ES-I3 (cell line): ENCODE measurements around the gene CYTH4.
"Not testable (repeated sequence)": the region's sequence is repeated elsewhere in the genome, so short reads cannot be mapped to it uniquely, and the experiment has no call there.

Experiments
- H3K36me3 ChIP-seq: 2 replicates; pipeline ENCODE4 v1.6.1; 2013; ENCODE audit warnings: mild to moderate bottlenecking, low read length, control low read depth, moderate library complexity; ENCODE audit not compliant: insufficient read depth
- H3K4me1 ChIP-seq: 2 replicates; pipeline ENCODE4 v1.6.1; 2013; ENCODE audit warnings: mild to moderate bottlenecking, control low read depth, low read length; ENCODE audit not compliant: insufficient read depth
- H3K9ac ChIP-seq: 2 replicates; pipeline ENCODE4 v1.6.1; 2013; ENCODE audit warnings: low read depth, mild to moderate bottlenecking, low read length, moderate library complexity
- H3K9me3 ChIP-seq: 2 replicates; pipeline ENCODE4 v1.6.1; 2013; ENCODE audit warnings: mild to moderate bottlenecking, low read length, moderate library complexity; ENCODE audit not compliant: control insufficient read depth, insufficient read depth

Gene CYTH4

DNA sequence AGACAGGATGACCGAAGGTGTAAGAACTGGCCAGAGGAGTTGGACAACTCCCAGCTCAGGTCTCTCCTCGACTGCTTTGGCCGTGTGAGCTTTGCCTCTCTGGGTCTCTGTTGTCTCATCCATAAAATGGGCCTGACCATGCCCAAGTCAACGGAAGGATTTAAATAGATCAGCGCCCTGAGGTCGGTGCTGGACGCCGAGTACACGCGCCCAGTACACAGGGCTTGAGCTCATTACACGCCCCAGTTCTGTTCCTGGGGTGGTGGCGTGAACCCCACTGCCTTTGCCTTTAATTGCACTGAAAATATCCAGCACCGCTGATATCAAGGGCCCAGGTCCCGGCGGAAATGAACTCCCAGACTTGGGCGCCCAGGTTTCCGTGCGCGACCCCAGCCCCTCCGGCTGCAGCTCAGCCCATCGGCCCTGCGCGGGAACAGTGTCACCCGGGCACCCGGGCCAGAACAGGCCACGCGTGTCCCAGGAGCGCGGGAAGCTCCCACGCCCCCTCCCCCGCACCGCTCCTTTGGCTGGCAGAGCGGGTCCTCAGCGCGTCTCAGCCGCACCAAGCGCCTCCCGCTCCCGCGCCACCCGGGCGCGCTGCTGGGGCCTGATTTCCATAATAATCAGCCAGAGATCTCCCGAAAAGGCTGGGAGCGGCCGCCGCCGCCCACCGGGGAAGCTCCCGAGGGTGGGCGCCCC lies 42.2 kb downstream of the CYTH4 start:
- Histone ChIP-seq H3K4me1 (peaks cover 8% of the 10 kb centered on the region; the same call in 1 of the 2 replicates), H3K36me3 (no peaks in the 10 kb centered on the region), H3K9me3 (no peaks in the 10 kb centered on the region), H3K9ac (peak overlapping the region; percentile 29; the same call in 1 of the 2 replicates)

GRCh38 chr22:37325039-37325395 lies 42.7 kb downstream of the CYTH4 start:
- Histone ChIP-seq H3K9me3 (no peaks in the 10 kb centered on the region), H3K4me1 (peaks cover 8% of the 10 kb centered on the region; the same call in 1 of the 2 replicates), H3K36me3 (no peaks in the 10 kb centered on the region), H3K9ac (peak overlapping the region; percentile 29; the same call in 1 of the 2 replicates)

GRCh38 chr22:37326726-37327125 lies 44.4 kb downstream of the CYTH4 start:
- Histone ChIP-seq H3K9ac (no peak overlapping the region), H3K36me3 (no peaks in the 10 kb centered on the region), H3K9me3 (no peaks in the 10 kb centered on the region), H3K4me1 (peaks cover 11% of the 10 kb centered on the region; the same call in 1 of the 2 replicates)

- Histone ChIP-seq H3K9me3 (no peaks in the 10 kb centered on the region), H3K9ac (no peak overlapping the region), H3K36me3 (no peaks in the 10 kb centered on the region), H3K4me1 (peaks cover 11% of the 10 kb centered on the region; the same call in 1 of the 2 replicates)
Observed at GRCh38 chr22:37328017-37328416, 45.7 kb downstream of the CYTH4 start.

GRCh38 chr22:37328538-37329237 lies 46.4 kb downstream of the CYTH4 start:
- not testable (repeated sequence) for H3K9ac ChIP-seq, H3K9me3 ChIP-seq, H3K36me3 ChIP-seq
- H3K4me1 ChIP-seq: peaks cover 11% of the 10 kb centered on the region; the same call in 1 of the 2 replicates

DNA sequence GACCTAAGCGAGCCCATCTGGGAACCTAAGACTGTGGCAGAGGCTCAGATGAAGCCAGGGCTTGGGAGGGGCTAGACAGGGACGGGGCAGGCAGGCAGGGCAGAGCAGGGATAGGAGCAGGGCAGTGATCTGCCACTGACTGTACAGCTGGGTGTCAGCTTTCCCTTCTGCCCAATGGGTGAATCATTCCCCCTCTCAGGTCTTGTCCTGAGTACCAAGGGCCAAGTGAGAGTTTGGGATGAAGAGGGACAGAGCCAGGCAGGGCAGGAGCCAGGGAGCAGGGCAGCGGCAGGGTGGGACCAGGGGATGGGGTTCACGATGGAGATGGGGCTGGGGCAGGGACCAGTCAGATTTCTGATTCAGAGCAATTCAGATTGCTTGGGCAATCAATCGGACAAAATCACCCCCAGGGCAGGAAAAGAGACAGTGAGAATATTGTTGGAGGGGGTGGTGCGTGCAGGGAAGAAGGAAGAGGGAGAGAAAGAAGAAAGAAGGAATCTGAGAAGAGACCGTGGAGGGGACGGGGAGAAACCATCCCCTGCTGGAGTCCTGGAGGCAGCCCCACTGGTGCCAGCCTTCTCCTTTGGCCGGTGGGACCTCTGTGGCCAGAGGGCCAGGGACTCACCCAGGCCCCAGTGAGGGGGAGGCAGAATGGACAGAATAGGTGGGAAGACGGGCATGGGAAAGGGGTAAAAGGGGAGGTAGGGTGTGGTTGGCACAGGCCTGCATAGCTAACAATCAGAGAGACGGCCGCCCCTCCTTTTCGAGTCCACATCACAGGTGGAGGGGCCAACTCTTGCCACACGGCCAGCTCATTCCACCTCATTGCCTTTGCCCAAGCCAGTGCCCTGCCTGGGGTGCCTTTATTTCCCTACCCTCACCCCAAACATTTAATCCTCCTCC lies 47.2 kb downstream of the CYTH4 start:
- no peak overlapping the region for H3K9ac ChIP-seq
- H3K36me3 ChIP-seq: no peaks in the 10 kb centered on the region
- no peaks in the 10 kb centered on the region for H3K9me3 ChIP-seq
- peaks cover 3% of the 10 kb centered on the region; the same call in 1 of the 2 replicates for H3K4me1 ChIP-seq

- Histone ChIP-seq H3K36me3 (no peaks in the 10 kb centered on the region), H3K4me1 (peaks cover 5% of the 10 kb centered on the region; the same call in 1 of the 2 replicates), H3K9ac (no peak overlapping the region), H3K9me3 (no peaks in the 10 kb centered on the region)
Observed at GRCh38 chr22:37330200-37331033, 48.1 kb downstream of the CYTH4 start.

DNA sequence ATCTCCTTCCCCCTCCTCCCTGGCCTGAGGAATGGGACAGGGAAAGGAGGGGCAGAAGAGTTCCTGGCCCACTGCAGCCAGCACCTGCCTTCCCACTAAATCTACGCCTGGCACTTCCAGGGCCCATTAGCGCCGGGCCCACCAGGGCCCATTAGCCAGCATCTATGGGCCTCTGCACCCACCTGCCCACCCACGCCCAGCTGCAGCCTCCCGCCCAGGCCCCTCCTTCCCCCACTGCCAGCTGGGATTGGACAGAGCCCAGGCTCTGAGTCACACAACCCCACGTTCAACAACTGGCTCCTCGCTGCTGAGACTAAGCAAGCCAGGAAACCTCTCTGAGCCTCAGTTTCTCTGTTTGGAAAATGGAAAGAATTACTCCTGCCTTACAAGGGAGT lies 48.7 kb downstream of the CYTH4 start:
- Histone ChIP-seq H3K4me1 (peaks cover 12% of the 10 kb centered on the region; the same call in 1 of the 2 replicates), H3K9ac (no peak overlapping the region), H3K9me3 (no peaks in the 10 kb centered on the region), H3K36me3 (no peaks in the 10 kb centered on the region)

DNA sequence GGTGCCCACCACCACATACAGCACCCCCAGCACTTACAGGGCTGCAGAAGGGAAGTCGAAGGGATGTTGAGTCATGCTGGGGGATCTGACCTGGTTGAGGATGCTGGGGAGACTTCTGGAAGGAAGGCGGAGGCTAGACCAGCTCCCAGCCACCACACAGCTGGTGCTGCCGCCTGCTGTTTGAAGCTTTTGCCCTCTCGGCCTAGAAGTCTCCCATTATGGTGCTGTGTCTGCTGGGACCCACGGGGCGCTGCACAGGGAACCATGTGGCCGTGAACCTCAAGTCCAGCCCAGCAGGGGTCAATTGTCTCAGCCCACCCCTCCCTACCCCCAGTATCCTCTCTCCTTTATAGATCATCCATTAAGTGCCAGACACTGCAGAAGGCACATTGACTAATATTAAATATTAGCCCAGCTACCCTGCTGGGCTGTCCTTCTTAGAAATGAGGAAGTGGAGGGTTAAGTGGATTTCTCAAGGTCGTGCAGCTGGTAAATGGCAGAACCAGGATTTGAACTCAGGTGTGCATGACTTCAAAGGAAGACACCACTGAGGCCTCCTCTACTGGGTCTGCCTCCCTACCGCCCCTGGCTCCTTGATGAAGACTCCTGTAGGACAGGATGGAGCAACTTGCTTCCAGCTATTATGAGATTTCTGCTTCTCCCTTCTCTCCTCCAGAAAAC lies 49.7 kb downstream of the CYTH4 start:
- H3K36me3 ChIP-seq: no peaks in the 10 kb centered on the region
- H3K9me3 ChIP-seq: no peaks in the 10 kb centered on the region
- peaks cover 17% of the 10 kb centered on the region; the same call in 1 of the 2 replicates for H3K4me1 ChIP-seq
- no peak overlapping the region for H3K9ac ChIP-seq

DNA sequence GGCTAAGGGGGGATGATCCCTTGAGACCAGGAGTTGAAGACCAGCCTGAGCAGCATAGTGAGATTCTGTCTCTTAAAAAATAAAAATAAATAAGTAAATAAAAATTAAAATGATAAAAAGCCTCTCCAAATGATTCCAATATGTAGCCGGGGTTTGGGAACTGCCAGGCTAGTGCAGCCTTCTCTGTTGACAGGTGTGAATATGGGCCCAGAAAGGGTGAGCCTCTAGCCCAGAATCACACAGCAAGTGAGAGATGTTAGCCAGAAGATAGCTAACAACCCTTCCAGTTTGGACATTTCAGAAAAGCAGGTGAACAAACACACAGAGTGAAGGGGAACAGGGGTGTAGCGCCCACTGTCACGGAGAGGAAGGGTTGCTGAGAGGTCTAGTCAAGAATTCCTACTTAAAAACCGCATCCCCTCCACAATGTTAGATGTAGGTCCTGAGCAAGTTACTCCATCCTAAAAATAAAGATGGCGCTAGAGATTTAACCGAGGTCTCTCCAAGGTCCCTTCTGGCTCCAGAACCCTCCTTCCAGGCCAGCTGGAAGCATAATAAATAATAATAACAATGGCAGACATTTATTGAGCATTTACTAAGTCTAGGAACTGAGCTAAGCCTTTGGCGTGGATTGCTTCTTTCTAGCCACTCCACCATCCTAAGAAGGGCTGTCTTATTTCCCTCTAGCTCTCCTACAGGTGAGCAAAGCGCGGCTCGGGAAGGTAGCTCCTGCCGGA lies 51.6 kb downstream of the CYTH4 start:
- Histone ChIP-seq H3K9ac (peak overlapping the region; percentile 39; the same call in 1 of the 2 replicates), H3K4me1 (peaks cover 23% of the 10 kb centered on the region; the same call in 1 of the 2 replicates), H3K36me3 (no peaks in the 10 kb centered on the region), H3K9me3 (no peaks in the 10 kb centered on the region)

GRCh38 chr22:37334461-37334858 lies 52.2 kb downstream of the CYTH4 start:
- Histone ChIP-seq H3K9me3 (no peaks in the 10 kb centered on the region), H3K36me3 (no peaks in the 10 kb centered on the region), H3K4me1 (peaks cover 23% of the 10 kb centered on the region; the same call in 1 of the 2 replicates), H3K9ac (peak overlapping the region; percentile 39; the same call in 1 of the 2 replicates)

- Histone ChIP-seq H3K9ac (peak overlapping the region; percentile 39; the same call in 1 of the 2 replicates), H3K9me3 (no peaks in the 10 kb centered on the region), H3K36me3 (no peaks in the 10 kb centered on the region), H3K4me1 (peaks cover 23% of the 10 kb centered on the region; the same call in 1 of the 2 replicates)
Observed at GRCh38 chr22:37334859-37335805, 52.8 kb downstream of the CYTH4 start.
